Measurements from ENCODE around the gene TGIF2.

TGIF2 gene

GRCh38 chr20:36605399-36606157 lies 32.2 kb downstream of the TGIF2 start, which contains the start of gene RAB5IF (continued):
- TF ChIP-seq, protein P1, sequence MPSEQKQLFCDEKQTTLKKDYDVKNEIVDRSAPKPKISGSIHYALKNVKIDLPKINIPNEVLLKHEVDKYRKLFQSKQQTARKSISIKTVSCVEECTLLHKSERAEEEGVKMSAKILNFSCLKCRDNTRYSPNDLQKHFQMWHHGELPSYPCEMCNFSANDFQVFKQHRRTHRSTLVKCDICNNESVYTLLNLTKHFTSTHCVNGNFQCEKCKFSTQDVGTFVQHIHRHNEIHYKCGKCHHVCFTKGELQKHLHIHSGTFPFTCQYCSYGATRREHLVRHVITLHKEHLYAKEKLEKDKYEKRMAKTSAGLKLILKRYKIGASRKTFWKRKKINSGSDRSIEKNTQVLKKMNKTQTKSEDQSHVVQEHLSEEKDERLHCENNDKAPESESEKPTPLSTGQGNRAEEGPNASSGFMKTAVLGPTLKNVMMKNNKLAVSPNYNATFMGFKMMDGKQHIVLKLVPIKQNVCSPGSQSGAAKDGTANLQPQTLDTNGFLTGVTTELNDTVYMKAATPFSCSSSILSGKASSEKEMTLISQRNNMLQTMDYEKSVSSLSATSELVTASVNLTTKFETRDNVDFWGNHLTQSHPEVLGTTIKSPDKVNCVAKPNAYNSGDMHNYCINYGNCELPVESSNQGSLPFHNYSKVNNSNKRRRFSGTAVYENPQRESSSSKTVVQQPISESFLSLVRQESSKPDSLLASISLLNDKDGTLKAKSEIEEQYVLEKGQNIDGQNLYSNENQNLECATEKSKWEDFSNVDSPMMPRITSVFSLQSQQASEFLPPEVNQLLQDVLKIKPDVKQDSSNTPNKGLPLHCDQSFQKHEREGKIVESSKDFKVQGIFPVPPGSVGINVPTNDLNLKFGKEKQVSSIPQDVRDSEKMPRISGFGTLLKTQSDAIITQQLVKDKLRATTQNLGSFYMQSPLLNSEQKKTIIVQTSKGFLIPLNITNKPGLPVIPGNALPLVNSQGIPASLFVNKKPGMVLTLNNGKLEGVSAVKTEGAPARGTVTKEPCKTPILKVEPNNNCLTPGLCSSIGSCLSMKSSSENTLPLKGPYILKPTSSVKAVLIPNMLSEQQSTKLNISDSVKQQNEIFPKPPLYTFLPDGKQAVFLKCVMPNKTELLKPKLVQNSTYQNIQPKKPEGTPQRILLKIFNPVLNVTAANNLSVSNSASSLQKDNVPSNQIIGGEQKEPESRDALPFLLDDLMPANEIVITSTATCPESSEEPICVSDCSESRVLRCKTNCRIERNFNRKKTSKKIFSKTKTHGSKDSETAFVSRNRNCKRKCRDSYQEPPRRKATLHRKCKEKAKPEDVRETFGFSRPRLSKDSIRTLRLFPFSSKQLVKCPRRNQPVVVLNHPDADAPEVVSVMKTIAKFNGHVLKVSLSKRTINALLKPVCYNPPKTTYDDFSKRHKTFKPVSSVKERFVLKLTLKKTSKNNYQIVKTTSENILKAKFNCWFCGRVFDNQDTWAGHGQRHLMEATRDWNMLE (tag by site-specific recombination; conservative IDR thresholded peaks at IDR 0.05; ENCODE audit: low read depth): peak; percentile 87
- TF ChIP-seq ZNF335 (tag by site-specific recombination; conservative IDR thresholded peaks at IDR 0.05) (peak; percentile 99), SP3 (tag by site-specific recombination; IDR thresholded peaks at IDR 0.05) (peak; percentile 85), BCL11A (tag by site-specific recombination; IDR thresholded peaks at IDR 0.05; ENCODE audit: low read depth) (peak; percentile 58; the same call in 1 of the 2 replicates), SP2 (tag by site-specific recombination; IDR thresholded peaks at IDR 0.05) (peak; percentile 99), ZNF2 (tag by site-specific recombination; IDR thresholded peaks at IDR 0.05) (peak; percentile 76), ZFP69B (tag by site-specific recombination; IDR thresholded peaks at IDR 0.05) (0 out of 2 replicates have a peak, but pooled peaks have one; percentile 64), ZNF394 (tag by site-specific recombination; IDR thresholded peaks at IDR 0.05; ENCODE audit: borderline replicate concordance) (peak; percentile 67; the same call in 1 of the 2 replicates)
- TF ChIP-seq, protein P2, sequence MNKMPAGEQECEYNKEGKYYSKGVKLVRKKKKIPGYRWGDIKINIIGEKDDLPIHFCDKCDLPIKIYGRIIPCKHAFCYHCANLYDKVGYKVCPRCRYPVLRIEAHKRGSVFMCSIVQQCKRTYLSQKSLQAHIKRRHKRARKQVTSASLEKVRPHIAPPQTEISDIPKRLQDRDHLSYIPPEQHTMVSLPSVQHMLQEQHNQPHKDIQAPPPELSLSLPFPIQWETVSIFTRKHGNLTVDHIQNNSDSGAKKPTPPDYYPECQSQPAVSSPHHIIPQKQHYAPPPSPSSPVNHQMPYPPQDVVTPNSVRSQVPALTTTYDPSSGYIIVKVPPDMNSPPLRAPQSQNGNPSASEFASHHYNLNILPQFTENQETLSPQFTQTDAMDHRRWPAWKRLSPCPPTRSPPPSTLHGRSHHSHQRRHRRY (tag by site-specific recombination; IDR thresholded peaks at IDR 0.05): no peak
- TF ChIP-seq, protein P3, sequence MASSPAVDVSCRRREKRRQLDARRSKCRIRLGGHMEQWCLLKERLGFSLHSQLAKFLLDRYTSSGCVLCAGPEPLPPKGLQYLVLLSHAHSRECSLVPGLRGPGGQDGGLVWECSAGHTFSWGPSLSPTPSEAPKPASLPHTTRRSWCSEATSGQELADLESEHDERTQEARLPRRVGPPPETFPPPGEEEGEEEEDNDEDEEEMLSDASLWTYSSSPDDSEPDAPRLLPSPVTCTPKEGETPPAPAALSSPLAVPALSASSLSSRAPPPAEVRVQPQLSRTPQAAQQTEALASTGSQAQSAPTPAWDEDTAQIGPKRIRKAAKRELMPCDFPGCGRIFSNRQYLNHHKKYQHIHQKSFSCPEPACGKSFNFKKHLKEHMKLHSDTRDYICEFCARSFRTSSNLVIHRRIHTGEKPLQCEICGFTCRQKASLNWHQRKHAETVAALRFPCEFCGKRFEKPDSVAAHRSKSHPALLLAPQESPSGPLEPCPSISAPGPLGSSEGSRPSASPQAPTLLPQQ (tag by site-specific recombination; IDR thresholded peaks at IDR 0.05): peak; percentile 81
- TF ChIP-seq, protein P4, sequence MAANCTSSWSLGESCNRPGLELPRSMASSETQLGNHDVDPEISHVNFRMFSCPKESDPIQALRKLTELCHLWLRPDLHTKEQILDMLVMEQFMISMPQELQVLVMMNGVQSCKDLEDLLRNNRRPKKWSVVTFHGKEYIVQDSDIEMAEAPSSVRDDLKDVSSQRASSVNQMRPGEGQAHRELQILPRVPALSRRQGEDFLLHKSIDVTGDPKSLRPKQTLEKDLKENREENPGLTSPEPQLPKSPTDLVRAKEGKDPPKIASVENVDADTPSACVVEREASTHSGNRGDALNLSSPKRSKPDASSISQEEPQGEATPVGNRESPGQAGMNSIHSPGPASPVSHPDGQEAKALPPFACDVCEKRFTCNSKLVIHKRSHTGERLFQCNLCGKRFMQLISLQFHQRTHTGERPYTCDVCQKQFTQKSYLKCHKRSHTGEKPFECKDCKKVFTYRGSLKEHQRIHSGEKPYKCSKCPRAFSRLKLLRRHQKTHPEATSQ (tag by site-specific recombination; IDR thresholded peaks at IDR 0.05): peak; percentile 86; the same call in 1 of the 2 replicates

DNA sequence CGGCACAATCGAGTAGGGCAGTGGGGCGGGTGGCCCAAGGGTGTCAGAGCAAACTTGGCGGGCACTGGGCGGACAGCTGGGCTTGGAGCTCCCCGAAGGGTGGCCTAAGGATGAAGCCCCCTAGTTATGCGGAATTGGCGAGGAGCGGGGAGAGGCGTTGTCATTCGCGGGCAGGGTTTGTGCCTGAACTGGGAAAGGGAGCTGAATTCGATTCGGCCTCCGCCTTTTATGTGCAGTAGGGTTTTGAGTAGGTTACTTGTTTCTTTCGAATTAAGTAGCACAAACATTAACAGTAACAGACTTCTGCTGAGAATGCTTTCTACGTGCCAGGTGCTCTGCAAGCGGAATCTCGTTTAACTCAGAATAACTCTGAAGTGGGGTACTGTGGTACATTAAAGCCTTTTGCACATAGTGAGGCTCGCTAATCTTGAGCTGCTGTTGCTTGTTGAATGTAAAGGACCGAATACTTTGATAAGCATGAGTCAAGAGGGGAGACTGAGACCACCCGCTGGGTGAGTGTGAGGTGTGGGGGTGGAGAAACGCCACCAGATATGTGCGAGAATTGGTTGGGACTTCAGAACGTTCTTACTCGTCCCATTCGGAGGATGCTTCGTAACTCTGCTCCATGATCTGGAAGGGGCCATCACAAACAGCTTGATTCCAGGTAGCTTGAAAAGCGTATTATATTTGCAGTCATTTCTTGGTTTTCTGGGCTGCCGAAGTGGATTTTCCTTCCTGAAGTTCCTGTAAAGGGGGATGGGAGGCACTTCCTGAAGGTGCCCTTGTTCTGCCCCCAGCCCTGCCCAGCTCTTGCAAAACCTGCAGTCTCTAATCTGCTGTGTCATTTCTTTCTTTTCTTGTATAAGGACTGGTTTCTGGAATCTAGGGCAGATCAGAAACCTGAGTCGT lies 33.0 kb downstream of the TGIF2 start:
- Histone ChIP-seq H3K27ac (ENCODE audit: extremely low read depth, low read depth, low read length) (peak overlapping the region; percentile 85), H3K4me3 (ENCODE audit: low read depth, low read length) (peak overlapping the region; percentile 93), H3K36me3 (ENCODE audit: control insufficient read depth in 2 of 2, insufficient read depth in 1 of 2, low read length in 2 of 2) (peaks cover 29 to 41% of the 10 kb centered on the region in 2 experiments; a peak in 2 of 3 replicates), H3K9me3 (ENCODE audit: control insufficient read depth, insufficient read depth, low read depth, low read length) (no peaks in the 10 kb centered on the region), H3K4me1 (ENCODE audit: control insufficient read depth, insufficient read depth, low read length) (no peaks in the 10 kb centered on the region)
- ChIA-PET CTCF (interaction anchor here (0.6 to 3.3 kb wide), 20 partner anchors 8 to 314 kb away, joined by 3 to 18 read pairs (median 4); partner anchors contain the start of gene DSN1), POLR2A (interaction anchor here (0.7 to 4.8 kb wide), 12 partner anchors 9 to 250 kb away, joined by 3 to 26 read pairs (median 5); partner anchors contain the start of genes DSN1 and TGIF2)
- no peak for TF ChIP-seq PRDM6 (tag by site-specific recombination; IDR thresholded peaks at IDR 0.05)
- peak; percentile 33; the same call in 1 of the 2 replicates for TF ChIP-seq ZFHX2 (tag by site-specific recombination; conservative IDR thresholded peaks at IDR 0.05)
- TF ChIP-seq ZBTB48 (tag by site-specific recombination; IDR thresholded peaks at IDR 0.05): no peak
- no peak for TF ChIP-seq YY2 (tag by site-specific recombination; IDR thresholded peaks at IDR 0.05)
- TF ChIP-seq ZNF362 (tag by site-specific recombination; IDR thresholded peaks at IDR 0.05): no peak
- TF ChIP-seq SETDB1 (IDR thresholded peaks at IDR 0.05; ENCODE audit: insufficient read length, low read length): no peak
- TF ChIP-seq REPIN1 (tag by site-specific recombination; IDR thresholded peaks at IDR 0.05; ENCODE audit: low read depth): no peak
- TF ChIP-seq SP2 (tag by site-specific recombination; IDR thresholded peaks at IDR 0.05): no peak
- no peak for TF ChIP-seq ZFP41 (tag by site-specific recombination; IDR thresholded peaks at IDR 0.05; ENCODE audit: borderline replicate concordance)
- TF ChIP-seq ZNF112 (tag by site-specific recombination; IDR thresholded peaks at IDR 0.05): no peak
